Fibroblast of lung (primary cell): Measurements from ENCODE around the gene WWTR1.

Experiments
- EZH2 ChIP-seq: IDR thresholded peaks from 2 replicates; pipeline ENCODE4 v1.5.1; 2012; ENCODE audit warnings: low read length, control low read depth, mild to moderate bottlenecking; ENCODE audit errors: missing control alignments
- TF ChIP-seq, protein P1 (sequence below), 2 donors: IDR thresholded peaks in 1 of 2; conservative IDR thresholded peaks in 1 of 2; 1 replicate in 1 of 2; 2 replicates in 1 of 2; pipeline ENCODE4 v1.5.1; 2011 to 2012; ENCODE audit warnings: low read length in 2 of 2, control low read depth in 1 of 2, inconsistent platforms in 1 of 2, low read depth in 1 of 2, mild to moderate bottlenecking in 1 of 2

DNA sequence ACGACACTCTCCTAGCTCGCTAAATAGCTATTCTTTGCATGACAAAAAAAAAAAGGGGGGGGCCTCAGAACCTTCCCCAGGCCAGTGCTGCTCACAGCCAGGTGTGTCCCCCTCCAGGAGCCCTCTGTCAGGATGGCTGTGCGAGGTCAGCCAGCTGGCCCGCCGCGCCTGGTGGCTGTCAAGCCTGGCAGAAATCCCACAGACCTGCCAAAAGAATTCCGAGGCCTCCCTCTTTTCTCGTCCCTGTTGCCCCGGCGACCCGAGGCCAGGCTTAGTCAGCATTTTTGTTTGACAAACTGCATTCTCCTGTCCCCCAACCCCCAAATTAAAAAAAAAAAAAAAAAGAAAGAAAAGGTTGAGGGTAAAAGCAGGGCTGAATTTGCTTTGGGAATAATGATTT, 121.4 kb downstream of the WWTR1 start:
- TF ChIP-seq, protein P1, sequence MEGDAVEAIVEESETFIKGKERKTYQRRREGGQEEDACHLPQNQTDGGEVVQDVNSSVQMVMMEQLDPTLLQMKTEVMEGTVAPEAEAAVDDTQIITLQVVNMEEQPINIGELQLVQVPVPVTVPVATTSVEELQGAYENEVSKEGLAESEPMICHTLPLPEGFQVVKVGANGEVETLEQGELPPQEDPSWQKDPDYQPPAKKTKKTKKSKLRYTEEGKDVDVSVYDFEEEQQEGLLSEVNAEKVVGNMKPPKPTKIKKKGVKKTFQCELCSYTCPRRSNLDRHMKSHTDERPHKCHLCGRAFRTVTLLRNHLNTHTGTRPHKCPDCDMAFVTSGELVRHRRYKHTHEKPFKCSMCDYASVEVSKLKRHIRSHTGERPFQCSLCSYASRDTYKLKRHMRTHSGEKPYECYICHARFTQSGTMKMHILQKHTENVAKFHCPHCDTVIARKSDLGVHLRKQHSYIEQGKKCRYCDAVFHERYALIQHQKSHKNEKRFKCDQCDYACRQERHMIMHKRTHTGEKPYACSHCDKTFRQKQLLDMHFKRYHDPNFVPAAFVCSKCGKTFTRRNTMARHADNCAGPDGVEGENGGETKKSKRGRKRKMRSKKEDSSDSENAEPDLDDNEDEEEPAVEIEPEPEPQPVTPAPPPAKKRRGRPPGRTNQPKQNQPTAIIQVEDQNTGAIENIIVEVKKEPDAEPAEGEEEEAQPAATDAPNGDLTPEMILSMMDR (conservative IDR thresholded peaks at IDR 0.05 in 1 of 2, IDR thresholded peaks at IDR 0.05 in 1 of 2; ENCODE audit: low read depth in 1 of 2, low read length in 2 of 2), result no peak
- no peak for TF ChIP-seq EZH2
